Testis (tissue), 3 donors: ENCODE data around the gene ESR1. TPM values are rescaled to one million over a fixed set of nuclear protein-coding genes. Genes with fewer than 3 reads are reported as not detected.
"Not testable (repeated sequence)": the region's sequence is repeated elsewhere in the genome, so short reads cannot be mapped to it uniquely, and the experiment has no call there.

ENCODE experiments used
- DNase-seq: peaks from one replicate; pipeline ENCODE4 v3.0.0-alpha.2; 2019
- H3K27ac ChIP-seq, 2 donors: fragments of 200-600 bp; sonication (generic); one replicate each; pipeline ENCODE4 v1.5.1; 2019
- H3K27me3 ChIP-seq: fragments of 200-600 bp; sonication (generic); one replicate; pipeline ENCODE4 v1.5.1; 2019
- H3K36me3 ChIP-seq: fragments of 200-600 bp; sonication (generic); one replicate; pipeline ENCODE4 v1.5.1; 2017; ENCODE audit warnings: low read depth; ENCODE audit errors: missing control alignments
- H3K4me1 ChIP-seq: fragments of 200-600 bp; sonication (generic); one replicate; pipeline ENCODE4 v1.5.1; 2019
- H3K4me3 ChIP-seq, 2 donors: fragments of 200-600 bp; sonication (generic); one replicate each; pipeline ENCODE4 v1.5.1; 2017 to 2019
- H3K9me3 ChIP-seq: fragments of 200-600 bp; sonication (generic); one replicate; pipeline ENCODE4 v1.5.1; 2017
- CTCF ChIP-seq, 3 experiments: fragments of 450-650 bp in 2 of 3; fragments of 200-600 bp in 1 of 3; sonication (generic) in 1 of 3; IDR thresholded peaks; one replicate each; pipeline ENCODE4 v1.5.1; 2016 to 2019; ENCODE audit warnings: antibody characterized with exemption in 3 of 3, mild to moderate bottlenecking in 2 of 3, moderate library complexity in 1 of 3
- POLR2A ChIP-seq: fragments of 450-650 bp; IDR thresholded peaks from one replicate; pipeline ENCODE4 v1.6.1; 2017; ENCODE audit warnings: antibody characterized with exemption, mild to moderate bottlenecking, moderate library complexity
- WGBS, 2 donors: methylation state at CpG; one replicate each; pipeline ENCODE4 v1.1.5; 2018; 5-methylcytosine and 5-hydroxymethylcytosine counted together
- intact Hi-C: fragments of 100-400 bp; cut with DNase I; formaldehyde crosslinking; loops from one replicate; pipeline ENCODE4 v1.15.1; 2023; ENCODE audit warnings: low total_unique reads
- polyA plus RNA-seq: library from polyadenylated mRNA; stranded (reverse); fragments of 350-450 nt; fragmentation: Illumina TruSeq; extraction: RNeasy Lipid Tissue Mini Kit (QIAGEN cat#74804); gene quantifications from one replicate; pipeline ENCODE4 v1.2.3, GENCODE V29; 2014; ENCODE audit warnings: low read depth, low replicate concordance; ENCODE audit not compliant: insufficient read depth
- total RNA-seq, 2 donors: library from RNA; depleted of rRNA; stranded (reverse); fragments of >200 nt; gene quantifications; one replicate each; pipeline ENCODE4 v1.2.3, GENCODE V29; 2016

Gene ESR1
- total and polyA plus RNA-seq, 3 donors from 2014 or later, result 4.3 to 9.3 (median 8.1) TPM

GRCh38 chr6:151847064-151847463 lies 39.6 kb downstream of the ESR1 start:
- intact Hi-C loops, result no loop called here
- no peak for TF ChIP-seq CTCF (IDR thresholded peaks at IDR 0.05)
- TF ChIP-seq POLR2A, result no peak
- DNase-seq, result peak; percentile 22
- WGBS, 2 donors, result 20 to 24% methylated on average over 1 of the region's 1 CpG
- no peak overlapping the region for H3K4me3 ChIP-seq
- H3K27ac ChIP-seq, result no peak overlapping the region
- H3K27me3 ChIP-seq, result no peaks in the 10 kb centered on the region
- no peaks in the 10 kb centered on the region for H3K4me1 ChIP-seq
- H3K36me3 ChIP-seq, result no peaks in the 10 kb centered on the region
- H3K9me3 ChIP-seq, result no peaks in the 10 kb centered on the region

- Histone ChIP-seq H3K36me3 (no peaks in the 10 kb centered on the region), H3K9me3 (no peaks in the 10 kb centered on the region), H3K4me3 (no peak overlapping the region), H3K4me1 (no peaks in the 10 kb centered on the region), H3K27me3 (no peaks in the 10 kb centered on the region), H3K27ac (no peak overlapping the region)
- WGBS, 2 donors, result 80 to 82% methylated on average over 5 of the region's 5 CpGs
- no peak for TF ChIP-seq CTCF (IDR thresholded peaks at IDR 0.05)
- no peak for TF ChIP-seq POLR2A
- intact Hi-C loops, result no loop called here
- DNase-seq, result no peak
Measured at GRCh38 chr6:151850479-151851003, 43.1 kb downstream of the ESR1 start.

- TF ChIP-seq POLR2A (no peak), CTCF (IDR thresholded peaks at IDR 0.05) (no peak)
- Histone ChIP-seq H3K9me3 (no peaks in the 10 kb centered on the region), H3K27ac (no peak overlapping the region), H3K4me1 (no peaks in the 10 kb centered on the region), H3K36me3 (no peaks in the 10 kb centered on the region), H3K4me3 (no peak overlapping the region), H3K27me3 (no peaks in the 10 kb centered on the region)
- WGBS, 2 donors, result 59 to 61% methylated on average over 2 of the region's 2 CpGs
- intact Hi-C loops, result no loop called here
- DNase-seq, result no peak
Measured at GRCh38 chr6:151858294-151858693, 50.8 kb downstream of the ESR1 start.

GRCh38 chr6:151862461-151862860 lies 55.0 kb downstream of the ESR1 start:
- intact Hi-C loops, result no loop called here
- WGBS, 2 donors, result 95 to 96% methylated on average over 3 of the region's 3 CpGs

GRCh38 chr6:151867361-151867869 lies 59.9 kb downstream of the ESR1 start:
- H3K36me3 ChIP-seq, intact Hi-C loops, H3K4me1 ChIP-seq, H3K9me3 ChIP-seq, H3K4me3 ChIP-seq, DNase-seq, H3K27ac ChIP-seq, H3K27me3 ChIP-seq: not testable (repeated sequence)
- WGBS, 2 donors, result 75% methylated on average over 4 of the region's 4 CpGs

More at GRCh38 chr6:151862461-151862860, 55.0 kb downstream of the ESR1 start:
- no peaks in the 10 kb centered on the region for H3K36me3 ChIP-seq
- H3K27me3 ChIP-seq, result no peaks in the 10 kb centered on the region
- TF ChIP-seq CTCF (IDR thresholded peaks at IDR 0.05), result no peak
- no peak for TF ChIP-seq POLR2A
- no peak overlapping the region for H3K4me3 ChIP-seq
- H3K27ac ChIP-seq, result no peak overlapping the region
- no peak for DNase-seq
- H3K9me3 ChIP-seq, result no peaks in the 10 kb centered on the region
- H3K4me1 ChIP-seq, result no peaks in the 10 kb centered on the region
